Measurements from ENCODE around the gene P3H2. TPM values are rescaled to one million over a fixed set of nuclear protein-coding genes. Genes with fewer than 3 reads are reported as not detected.
"Not testable (repeated sequence)": the region's sequence is repeated elsewhere in the genome, so short reads cannot be mapped to it uniquely, and the experiment has no call there.

Gene P3H2
- total RNA-seq, 1 experiment from 2014 or later, result 0.76 TPM

DNA sequence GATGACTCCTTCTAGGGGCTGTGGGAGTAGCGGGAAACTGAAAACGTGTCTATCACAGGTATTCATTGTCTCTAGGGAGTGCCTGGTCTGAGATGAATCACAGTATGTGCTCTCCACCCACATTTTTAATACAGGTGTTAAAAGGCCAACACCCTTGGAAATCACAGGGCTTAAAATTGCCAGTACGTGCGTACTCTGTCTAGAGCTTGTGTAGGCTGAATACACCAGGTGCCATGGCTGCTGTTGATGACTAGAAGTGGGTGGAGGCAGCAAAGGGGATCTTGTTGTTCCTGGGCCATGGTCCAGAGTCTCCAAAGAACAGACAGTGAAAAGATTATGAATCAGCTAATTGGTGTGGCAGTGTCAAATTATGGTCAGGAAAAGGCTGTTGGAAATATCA is 35.1 kb upstream of the P3H2 start (continued):
- TF ChIP-seq RAD21 (IDR thresholded peaks at IDR 0.05; ENCODE audit: low read depth), result 0 out of 2 replicates have a peak, but pooled peaks have one; percentile 12

- ATAC-seq (no peak), DNase-seq (ENCODE audit: low read depth, low spot score) (no peak)
- TF ChIP-seq ATF3 (IDR thresholded peaks at IDR 0.05) (no peak), FOSL1 (IDR thresholded peaks at IDR 0.05; ENCODE audit: low read depth) (no peak), YY1 (IDR thresholded peaks at IDR 0.05; ENCODE audit: extremely low read depth, insufficient replicate concordance, low read depth, low read length) (no peak), MAX (IDR thresholded peaks at IDR 0.05) (no peak), POLR2A (IDR thresholded peaks at IDR 0.05; ENCODE audit: borderline replicate concordance, extremely low read depth, insufficient read depth, insufficient read length) (no peak), EGR1 (IDR thresholded peaks at IDR 0.05; ENCODE audit: low read depth) (no peak), SRF (IDR thresholded peaks at IDR 0.05; ENCODE audit: low read depth) (no peak), ZFX (IDR thresholded peaks at IDR 0.05) (no peak), EZH2phosphoT487 (IDR thresholded peaks at IDR 0.05; ENCODE audit: borderline replicate concordance) (no peak), TCF7L2 (IDR thresholded peaks at IDR 0.05; ENCODE audit: borderline replicate concordance, extremely low read depth, insufficient read depth, insufficient read length) (no peak), POLR2AphosphoS5 (IDR thresholded peaks at IDR 0.05; ENCODE audit: low read depth, low read length) (no peak), ZNF274 (IDR thresholded peaks at IDR 0.05; ENCODE audit: low read depth, low read length) (no peak)
- Histone ChIP-seq H2AFZ (ENCODE audit: low read depth, low read length, poor library complexity, severe bottlenecking) (no peak overlapping the region), H3K36me3 (ENCODE audit: control insufficient read depth in 1 of 2, insufficient read depth in 2 of 2, low read length in 2 of 2) (no peaks in the 10 kb centered on the region), H3K79me2 (ENCODE audit: insufficient read depth, low read length) (no peaks in the 10 kb centered on the region), H3K27me3 (ENCODE audit: insufficient read depth, low read length) (no peaks in the 10 kb centered on the region), H3K9ac (ENCODE audit: low read length) (no peak overlapping the region), H3K9me3 (ENCODE audit: control insufficient read depth in 1 of 2, insufficient read depth in 1 of 2, low read depth in 1 of 2, low read length in 2 of 2) (no peaks in the 10 kb centered on the region), H3K4me2 (ENCODE audit: low read length) (no peak overlapping the region), H4K20me1 (ENCODE audit: insufficient read depth) (no peaks in the 10 kb centered on the region), H3K4me1 (ENCODE audit: control insufficient read depth in 1 of 2, insufficient read depth in 2 of 2, low read length in 2 of 2) (peaks cover 0 to 4% of the 10 kb centered on the region in 2 experiments; a peak in 2 of 4 replicates), H3K9me2 (ENCODE audit: insufficient read depth) (no peaks in the 10 kb centered on the region), H3K4me3 (replicated peaks in 1 of 2; ENCODE audit: low read depth in 1 of 2, low read length in 2 of 2) (no peak overlapping the region), H3K27ac (ENCODE audit: low read depth, low read length) (no peak overlapping the region)
- no TSS peak for BruUV-seq (replicated peaks)
- ChIA-PET CTCF (no interaction called here), POLR2A (no interaction called here), RAD21 (ENCODE audit: low non-redundant PET in 1 of 2, low total read pairs in 2 of 2, uncharacterized antibody in 2 of 2, unreplicated experiment in 2 of 2) (no interaction called here)
- intact Hi-C loops (cut with micrococcal nuclease), result no loop called here
These were observed 30.0 kb upstream of the P3H2 start for GRCh38 chr3:190150681-190151080.

DNA sequence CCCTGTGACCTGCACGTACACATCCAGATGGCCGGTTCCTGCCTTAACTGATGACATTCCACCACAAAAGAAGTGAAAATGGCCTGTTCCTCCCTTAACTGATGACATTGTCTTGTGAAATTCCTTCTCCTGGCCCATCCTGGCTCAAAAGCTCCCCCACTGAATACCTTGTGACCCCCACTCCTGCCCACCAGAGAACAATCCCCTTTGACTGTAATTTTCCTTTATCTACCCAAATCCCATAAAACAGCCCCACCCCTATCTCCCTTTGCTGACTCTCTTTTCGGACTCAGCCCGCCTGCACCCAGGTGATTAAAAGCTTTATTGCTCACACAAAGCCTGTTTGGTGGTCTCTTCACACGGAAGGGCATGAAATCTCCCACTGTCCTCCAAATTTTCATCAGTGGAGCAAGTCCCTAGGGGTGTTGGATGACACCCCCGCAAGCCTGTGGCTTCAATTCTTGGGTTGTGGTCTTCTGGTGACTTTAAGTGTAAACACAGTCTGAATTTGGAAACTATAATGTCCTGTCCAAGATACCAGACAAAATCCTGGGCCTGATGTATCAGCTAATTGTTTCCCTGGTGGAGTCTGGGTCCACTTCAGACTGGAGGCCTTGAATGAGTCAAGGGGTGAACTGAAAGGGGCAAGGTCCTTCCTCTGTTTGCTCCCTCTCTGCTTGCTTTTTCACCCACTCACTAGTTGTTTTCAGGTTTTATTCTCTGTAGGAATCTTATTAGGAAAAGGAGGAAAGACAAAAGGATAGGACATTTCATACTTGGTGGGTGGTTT is 29.3 kb upstream of the P3H2 start:
- H2AFZ ChIP-seq (ENCODE audit: low read depth, low read length, poor library complexity, severe bottlenecking); intact Hi-C loops (cut with micrococcal nuclease); H3K27ac ChIP-seq (ENCODE audit: low read depth, low read length); H3K9ac ChIP-seq (ENCODE audit: low read length); DNase-seq (ENCODE audit: low read depth, low spot score); H3K79me2 ChIP-seq (ENCODE audit: insufficient read depth, low read length); H3K4me1 ChIP-seq (ENCODE audit: control insufficient read depth in 1 of 2, insufficient read depth in 2 of 2, low read length in 2 of 2); H3K9me3 ChIP-seq (ENCODE audit: control insufficient read depth in 1 of 2, insufficient read depth in 1 of 2, low read depth in 1 of 2, low read length in 2 of 2); H3K4me3 ChIP-seq (replicated peaks in 1 of 2; ENCODE audit: low read depth in 1 of 2, low read length in 2 of 2); H3K9me2 ChIP-seq (ENCODE audit: insufficient read depth); ATAC-seq; H3K36me3 ChIP-seq (ENCODE audit: control insufficient read depth in 1 of 2, insufficient read depth in 2 of 2, low read length in 2 of 2); H4K20me1 ChIP-seq (ENCODE audit: insufficient read depth); POLR2A ChIA-PET; RAD21 ChIA-PET (ENCODE audit: low non-redundant PET in 1 of 2, low total read pairs in 2 of 2, uncharacterized antibody in 2 of 2, unreplicated experiment in 2 of 2); H3K4me2 ChIP-seq (ENCODE audit: low read length); H3K27me3 ChIP-seq (ENCODE audit: insufficient read depth, low read length); BruUV-seq (replicated peaks); CTCF ChIA-PET: not testable (repeated sequence)

DNA sequence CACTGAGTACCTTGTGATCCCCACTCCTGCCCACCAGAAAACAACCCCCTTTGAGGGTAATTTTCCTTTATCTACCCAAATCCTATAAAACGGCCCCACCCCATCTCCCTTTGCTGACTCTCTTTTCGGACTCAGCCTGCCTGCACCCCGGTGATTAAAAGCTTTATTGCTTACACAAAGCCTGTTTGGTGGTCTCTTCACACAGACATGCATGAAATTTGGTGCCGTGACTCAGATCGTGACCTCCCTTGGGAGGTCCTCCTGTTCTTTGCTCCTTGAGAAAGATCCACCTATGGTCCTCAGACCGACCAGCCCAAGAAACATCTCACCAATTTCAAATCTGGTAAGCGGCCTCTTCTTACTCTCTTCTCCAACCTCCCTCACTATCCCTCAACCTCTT is 24.1 kb upstream of the P3H2 start:
- H4K20me1 ChIP-seq (ENCODE audit: insufficient read depth); DNase-seq (ENCODE audit: low read depth, low spot score); H3K9me3 ChIP-seq (ENCODE audit: control insufficient read depth in 1 of 2, insufficient read depth in 1 of 2, low read depth in 1 of 2, low read length in 2 of 2); H3K4me3 ChIP-seq (replicated peaks in 1 of 2; ENCODE audit: low read depth in 1 of 2, low read length in 2 of 2); H3K4me2 ChIP-seq (ENCODE audit: low read length); RAD21 ChIA-PET (ENCODE audit: low non-redundant PET in 1 of 2, low total read pairs in 2 of 2, uncharacterized antibody in 2 of 2, unreplicated experiment in 2 of 2); H3K36me3 ChIP-seq (ENCODE audit: control insufficient read depth in 1 of 2, insufficient read depth in 2 of 2, low read length in 2 of 2); intact Hi-C loops (cut with micrococcal nuclease); BruUV-seq (replicated peaks); H3K9me2 ChIP-seq (ENCODE audit: insufficient read depth); H3K4me1 ChIP-seq (ENCODE audit: control insufficient read depth in 1 of 2, insufficient read depth in 2 of 2, low read length in 2 of 2); POLR2A ChIA-PET; H2AFZ ChIP-seq (ENCODE audit: low read depth, low read length, poor library complexity, severe bottlenecking); H3K27ac ChIP-seq (ENCODE audit: low read depth, low read length); H3K9ac ChIP-seq (ENCODE audit: low read length); H3K27me3 ChIP-seq (ENCODE audit: insufficient read depth, low read length); CTCF ChIA-PET; H3K79me2 ChIP-seq (ENCODE audit: insufficient read depth, low read length); ATAC-seq: not testable (repeated sequence)

All from HCT116 (cell line).